ENCODE measurements around the gene CCNB3.

DNA sequence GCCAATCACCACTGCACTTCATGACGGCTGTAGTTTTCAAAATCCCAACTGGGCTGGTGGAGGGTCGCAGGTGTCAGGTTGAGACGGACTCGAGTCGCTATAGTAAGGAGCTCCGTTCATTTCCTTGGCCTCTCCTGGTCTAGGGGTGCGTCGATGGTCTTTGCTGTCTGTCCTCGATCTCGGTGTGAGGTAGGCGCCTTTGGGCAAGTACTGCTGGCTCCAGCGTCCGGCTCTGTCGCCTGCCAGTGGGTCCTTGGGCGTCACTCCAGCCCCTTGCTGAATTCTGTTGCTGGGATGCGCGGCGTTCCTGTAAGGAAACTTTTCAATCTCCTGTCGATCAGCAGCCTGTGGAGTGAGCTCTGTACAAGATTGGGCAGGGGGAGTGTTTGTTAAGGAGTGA is 76.7 kb downstream of the CCNB3 start:
- TF ChIP-seq, protein P1, sequence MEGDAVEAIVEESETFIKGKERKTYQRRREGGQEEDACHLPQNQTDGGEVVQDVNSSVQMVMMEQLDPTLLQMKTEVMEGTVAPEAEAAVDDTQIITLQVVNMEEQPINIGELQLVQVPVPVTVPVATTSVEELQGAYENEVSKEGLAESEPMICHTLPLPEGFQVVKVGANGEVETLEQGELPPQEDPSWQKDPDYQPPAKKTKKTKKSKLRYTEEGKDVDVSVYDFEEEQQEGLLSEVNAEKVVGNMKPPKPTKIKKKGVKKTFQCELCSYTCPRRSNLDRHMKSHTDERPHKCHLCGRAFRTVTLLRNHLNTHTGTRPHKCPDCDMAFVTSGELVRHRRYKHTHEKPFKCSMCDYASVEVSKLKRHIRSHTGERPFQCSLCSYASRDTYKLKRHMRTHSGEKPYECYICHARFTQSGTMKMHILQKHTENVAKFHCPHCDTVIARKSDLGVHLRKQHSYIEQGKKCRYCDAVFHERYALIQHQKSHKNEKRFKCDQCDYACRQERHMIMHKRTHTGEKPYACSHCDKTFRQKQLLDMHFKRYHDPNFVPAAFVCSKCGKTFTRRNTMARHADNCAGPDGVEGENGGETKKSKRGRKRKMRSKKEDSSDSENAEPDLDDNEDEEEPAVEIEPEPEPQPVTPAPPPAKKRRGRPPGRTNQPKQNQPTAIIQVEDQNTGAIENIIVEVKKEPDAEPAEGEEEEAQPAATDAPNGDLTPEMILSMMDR (IDR thresholded peaks at IDR 0.05), result no peak
- no peak for TF ChIP-seq EP300 (IDR thresholded peaks at IDR 0.05)
